DND-41 (cell line): ENCODE data around the gene HADH.
A peak's percentile ranks its signal among the peaks of the same experiment; 100 is the strongest.

Experiments used
- ATAC-seq: fragments of 200-7000 bp; cut with Tn5 transposase; 3 replicates; pipeline ENCODE4 v1.9.1; 2021; ENCODE audit warnings: low read depth; ENCODE audit not compliant: insufficient read depth
- DNase-seq: peaks from one replicate; pipeline ENCODE4 v3.0.0-alpha.2; 2020
- H2AFZ ChIP-seq: 2 replicates; pipeline ENCODE4 v1.6.0; 2012; ENCODE audit warnings: low read depth, low read length
- H3K27ac ChIP-seq: 2 replicates; pipeline ENCODE4 v1.5.1; 2012; ENCODE audit warnings: low read length, inconsistent platforms
- H3K27me3 ChIP-seq: fragments of 200-600 bp; sonication (generic); 2 replicates; pipeline ENCODE4 v1.6.0; 2012; ENCODE audit warnings: low read length, mild to moderate bottlenecking, inconsistent platforms; ENCODE audit not compliant: insufficient read depth, poor library complexity
- H3K36me3 ChIP-seq: 2 replicates; pipeline ENCODE4 v1.5.1; 2012; ENCODE audit warnings: low read length, inconsistent platforms; ENCODE audit not compliant: insufficient read depth
- H3K4me1 ChIP-seq: 2 replicates; pipeline ENCODE4 v1.5.1; 2012; ENCODE audit warnings: mild to moderate bottlenecking, low read length; ENCODE audit not compliant: insufficient read depth
- H3K4me2 ChIP-seq: 2 replicates; pipeline ENCODE4 v1.6.0; 2012; ENCODE audit warnings: mild to moderate bottlenecking, moderate library complexity, low read length, inconsistent platforms; ENCODE audit not compliant: insufficient read depth
- H3K4me3 ChIP-seq, 2 experiments: fragments of 200-600 bp in 1 of 2; shearing (Covaris generic) in 1 of 2; 2 replicates each; pipeline ENCODE4 v1.5.1; 2012 to 2016; ENCODE audit warnings: inconsistent platforms in 2 of 2, low read length in 2 of 2, mild to moderate bottlenecking in 2 of 2, low read depth in 1 of 2, moderate library complexity in 1 of 2
- H3K79me2 ChIP-seq: 2 replicates; pipeline ENCODE4 v1.6.0; 2012; ENCODE audit warnings: low read length, inconsistent platforms; ENCODE audit not compliant: insufficient read depth
- H3K9ac ChIP-seq: 2 replicates; pipeline ENCODE4 v1.6.0; 2012; ENCODE audit warnings: low read depth, mild to moderate bottlenecking, inconsistent platforms, low read length, moderate library complexity
- H3K9me3 ChIP-seq: 2 replicates; pipeline ENCODE4 v1.5.1; 2012; ENCODE audit warnings: low read length, moderate library complexity, mild to moderate bottlenecking, inconsistent platforms; ENCODE audit not compliant: insufficient read depth, severe bottlenecking
- H4K20me1 ChIP-seq: 2 replicates; pipeline ENCODE4 v1.6.0; 2012; ENCODE audit warnings: low read length; ENCODE audit not compliant: insufficient read depth
- EZH2 ChIP-seq: IDR thresholded peaks from 3 replicates; pipeline ENCODE4 v1.6.1; 2012; ENCODE audit warnings: borderline replicate concordance, low read depth, mild to moderate bottlenecking, moderate library complexity, low read length, inconsistent platforms; ENCODE audit not compliant: severe bottlenecking
- TF ChIP-seq, protein P1 (sequence below): IDR thresholded peaks from 2 replicates; pipeline ENCODE4 v1.5.1; 2012; ENCODE audit warnings: borderline replicate concordance, low read length, moderate library complexity, mild to moderate bottlenecking; ENCODE audit not compliant: poor library complexity, severe bottlenecking; ENCODE audit errors: extremely low read depth

The HADH gene

DNA sequence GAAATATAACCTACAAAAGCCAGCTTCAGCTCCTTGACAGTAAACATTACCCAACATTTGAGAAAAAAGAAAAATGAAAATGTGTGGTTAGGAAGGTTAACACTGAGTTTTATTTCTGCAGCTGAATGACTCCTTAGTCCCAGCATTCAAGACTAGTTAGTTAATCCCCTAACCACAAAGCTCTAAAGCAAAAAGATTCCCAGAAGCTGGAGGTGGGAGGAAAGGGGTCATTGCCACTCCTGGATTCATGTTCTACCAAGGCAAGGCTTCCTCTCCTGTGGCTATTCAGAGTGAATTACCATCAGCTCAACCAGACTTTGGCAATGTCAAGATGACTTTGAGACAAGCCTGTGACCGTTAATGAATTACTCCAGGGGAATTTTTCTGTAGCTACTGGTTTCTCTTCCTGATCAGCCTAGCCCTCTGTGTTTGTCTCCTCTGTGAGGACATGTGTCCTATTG, 63.6 kb downstream of the HADH start:
- Histone ChIP-seq H3K27ac (peak overlapping the region; percentile 24), H3K4me3 (no peak overlapping the region), H3K9ac (no peak overlapping the region), H3K27me3 (no peaks in the 10 kb centered on the region), H3K4me1 (no peaks in the 10 kb centered on the region), H4K20me1 (peaks cover 52% of the 10 kb centered on the region), H3K36me3 (peaks cover 99% of the 10 kb centered on the region), H3K9me3 (no peaks in the 10 kb centered on the region), H3K4me2 (no peak overlapping the region), H3K79me2 (peaks cover 43% of the 10 kb centered on the region), H2AFZ (no peak overlapping the region)
- ATAC-seq (no peak), DNase-seq (no peak)
- TF ChIP-seq, protein P1, sequence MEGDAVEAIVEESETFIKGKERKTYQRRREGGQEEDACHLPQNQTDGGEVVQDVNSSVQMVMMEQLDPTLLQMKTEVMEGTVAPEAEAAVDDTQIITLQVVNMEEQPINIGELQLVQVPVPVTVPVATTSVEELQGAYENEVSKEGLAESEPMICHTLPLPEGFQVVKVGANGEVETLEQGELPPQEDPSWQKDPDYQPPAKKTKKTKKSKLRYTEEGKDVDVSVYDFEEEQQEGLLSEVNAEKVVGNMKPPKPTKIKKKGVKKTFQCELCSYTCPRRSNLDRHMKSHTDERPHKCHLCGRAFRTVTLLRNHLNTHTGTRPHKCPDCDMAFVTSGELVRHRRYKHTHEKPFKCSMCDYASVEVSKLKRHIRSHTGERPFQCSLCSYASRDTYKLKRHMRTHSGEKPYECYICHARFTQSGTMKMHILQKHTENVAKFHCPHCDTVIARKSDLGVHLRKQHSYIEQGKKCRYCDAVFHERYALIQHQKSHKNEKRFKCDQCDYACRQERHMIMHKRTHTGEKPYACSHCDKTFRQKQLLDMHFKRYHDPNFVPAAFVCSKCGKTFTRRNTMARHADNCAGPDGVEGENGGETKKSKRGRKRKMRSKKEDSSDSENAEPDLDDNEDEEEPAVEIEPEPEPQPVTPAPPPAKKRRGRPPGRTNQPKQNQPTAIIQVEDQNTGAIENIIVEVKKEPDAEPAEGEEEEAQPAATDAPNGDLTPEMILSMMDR, result no peak
- TF ChIP-seq EZH2, result no peak

DNA sequence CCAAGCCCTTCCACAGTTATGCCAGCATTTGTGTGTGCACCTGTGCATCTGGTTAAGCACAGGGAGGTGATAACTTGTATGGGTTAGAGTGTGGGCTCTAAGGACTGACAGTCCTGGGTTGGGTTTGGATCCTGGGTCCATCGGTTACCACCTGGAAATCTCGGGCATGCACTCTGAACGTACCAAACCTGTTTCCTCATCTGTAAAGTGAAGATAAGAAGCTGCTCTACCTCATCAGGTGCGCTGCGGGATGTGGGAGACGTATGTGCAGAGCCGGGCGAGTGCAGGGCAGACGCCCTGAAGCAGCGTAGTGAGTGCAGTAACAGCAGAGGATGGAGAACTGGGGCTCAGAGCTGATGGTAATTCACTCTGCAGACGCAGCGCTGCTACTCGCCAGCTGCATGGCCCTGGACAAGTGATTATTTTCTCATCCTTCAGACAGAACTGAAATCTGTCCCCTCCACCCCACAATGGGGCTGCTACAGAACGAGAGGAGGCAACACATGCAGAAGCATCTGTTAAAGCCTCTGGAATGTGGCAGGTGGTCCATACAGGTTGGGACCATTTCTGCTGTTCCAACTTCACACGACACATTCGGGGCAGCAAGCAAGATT, 64.4 kb downstream of the HADH start:
- Histone ChIP-seq H4K20me1 (peaks cover 50% of the 10 kb centered on the region; the same call in 1 of the 2 replicates), H3K36me3 (peaks cover 99% of the 10 kb centered on the region), H3K4me3 (no peak overlapping the region), H3K79me2 (peaks cover 48% of the 10 kb centered on the region), H2AFZ (no peak overlapping the region), H3K4me1 (no peaks in the 10 kb centered on the region), H3K9ac (no peak overlapping the region), H3K9me3 (no peaks in the 10 kb centered on the region), H3K27me3 (no peaks in the 10 kb centered on the region), H3K4me2 (no peak overlapping the region), H3K27ac (peak overlapping the region; percentile 24; the same call in 1 of the 2 replicates)
- TF ChIP-seq, protein P1, result no peak
- TF ChIP-seq EZH2, result no peak
- DNase-seq, result no peak
- no peak for ATAC-seq

DNA sequence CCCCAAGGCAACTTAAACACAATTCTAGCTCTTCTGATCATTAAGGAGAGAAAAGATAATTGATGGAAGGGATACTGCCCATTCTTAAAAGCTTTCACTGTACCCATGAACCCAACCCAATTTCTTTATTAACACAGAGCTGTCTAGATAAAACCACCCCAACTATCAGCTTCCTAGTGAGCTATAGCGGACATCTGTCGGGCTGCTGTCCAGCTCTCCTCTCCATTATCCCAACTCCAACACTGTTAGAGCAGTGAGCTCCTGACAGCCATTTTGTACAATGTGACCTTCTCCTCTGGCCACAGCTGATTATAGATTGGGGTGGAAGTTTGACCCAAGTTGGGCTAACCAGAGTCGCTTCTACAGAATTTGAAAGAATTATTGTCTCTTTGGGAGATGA, 66.1 kb downstream of the HADH start:
- no peak for TF ChIP-seq EZH2
- TF ChIP-seq, protein P1, result no peak

DNA sequence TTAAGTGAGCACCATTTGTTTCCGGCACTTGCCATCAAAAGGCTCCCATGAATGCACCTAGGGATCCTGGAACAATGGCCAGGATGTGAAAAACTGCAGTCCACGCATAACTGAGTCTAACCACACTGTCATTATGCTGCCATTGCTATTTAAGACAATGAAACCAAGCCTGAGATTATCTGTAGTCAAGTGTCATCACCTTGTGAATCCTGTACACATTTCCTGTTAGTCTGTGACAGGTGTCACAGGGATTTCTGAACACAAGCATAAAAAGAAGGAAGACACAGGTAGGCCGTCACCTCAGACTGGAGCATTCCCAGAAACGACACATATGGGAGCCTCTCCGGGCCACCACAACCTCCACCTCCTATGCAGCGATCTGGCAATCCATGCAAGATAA, 66.7 kb downstream of the HADH start:
- no peak overlapping the region for H3K4me3 ChIP-seq
- no peaks in the 10 kb centered on the region for H3K27me3 ChIP-seq
- peaks cover 99% of the 10 kb centered on the region for H3K36me3 ChIP-seq
- H2AFZ ChIP-seq, result no peak overlapping the region
- no peak overlapping the region for H3K9ac ChIP-seq
- H3K4me2 ChIP-seq, result no peak overlapping the region
- DNase-seq (no peak), ATAC-seq (no peak)
- no peaks in the 10 kb centered on the region for H3K4me1 ChIP-seq
- TF ChIP-seq, protein P1, result no peak
- no peak for TF ChIP-seq EZH2
- no peaks in the 10 kb centered on the region for H3K9me3 ChIP-seq
- no peak overlapping the region for H3K27ac ChIP-seq
- H3K79me2 ChIP-seq, result peaks cover 67% of the 10 kb centered on the region
- peaks cover 59% of the 10 kb centered on the region; the same call in 1 of the 2 replicates for H4K20me1 ChIP-seq

More for the DNA sequence above, 66.1 kb downstream of the HADH start:
- Histone ChIP-seq H3K9ac (no peak overlapping the region), H3K79me2 (peaks cover 61% of the 10 kb centered on the region), H3K4me1 (no peaks in the 10 kb centered on the region), H3K9me3 (no peaks in the 10 kb centered on the region), H4K20me1 (peaks cover 56% of the 10 kb centered on the region; the same call in 1 of the 2 replicates), H3K27me3 (no peaks in the 10 kb centered on the region), H2AFZ (no peak overlapping the region), H3K4me2 (no peak overlapping the region), H3K27ac (no peak overlapping the region), H3K36me3 (peaks cover 99% of the 10 kb centered on the region), H3K4me3 (no peak overlapping the region)
- DNase-seq (no peak), ATAC-seq (no peak)
